Activated CD4-positive, CD25-positive, alpha-beta regulatory T cell (primary cell): ENCODE data around the gene PIK3CG.
"Not testable (repeated sequence)": the region's sequence is repeated elsewhere in the genome, so short reads cannot be mapped to it uniquely, and the experiment has no call there.

Experiments used
- DNase-seq, 4 experiments: peaks; one replicate each; lab custom pipeline; 2025; lab: John Stamatoyannopoulos, UW

PIK3CG gene

GRCh38 chr7:106887421-106887820 lies 22.3 kb downstream of the PIK3CG start:
- no peak for DNase-seq

- no peak for DNase-seq
Observed at GRCh38 chr7:106888204-106888603, 23.1 kb downstream of the PIK3CG start.

GRCh38 chr7:106890952-106891351 lies 25.9 kb downstream of the PIK3CG start:
- DNase-seq = no peak

GRCh38 chr7:106891548-106892410 lies 26.7 kb downstream of the PIK3CG start:
- DNase-seq = no peak

GRCh38 chr7:106893591-106893990 lies 28.5 kb downstream of the PIK3CG start:
- no peak for DNase-seq

GRCh38 chr7:106895246-106895864 lies 30.3 kb downstream of the PIK3CG start:
- no peak for DNase-seq

DNA sequence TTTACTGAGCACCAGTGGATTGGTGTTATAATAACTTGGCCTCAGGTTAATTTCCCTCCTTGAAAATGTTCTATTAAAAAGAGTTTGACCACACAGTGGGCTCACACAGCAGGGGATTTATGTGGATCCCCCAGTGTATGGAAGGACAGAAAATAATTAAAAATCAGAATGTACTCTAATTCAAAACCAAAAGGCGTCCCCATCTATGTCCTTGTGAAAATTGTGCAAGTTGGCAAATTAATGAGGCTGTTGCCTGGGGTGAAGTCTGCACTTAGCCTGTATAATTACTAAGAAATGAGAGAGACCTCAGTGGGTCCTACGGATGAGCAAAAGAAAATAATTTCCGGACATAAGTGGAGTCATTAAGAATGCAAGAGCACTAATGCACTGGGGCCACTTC lies 31.1 kb downstream of the PIK3CG start:
- DNase-seq = no peak

DNA sequence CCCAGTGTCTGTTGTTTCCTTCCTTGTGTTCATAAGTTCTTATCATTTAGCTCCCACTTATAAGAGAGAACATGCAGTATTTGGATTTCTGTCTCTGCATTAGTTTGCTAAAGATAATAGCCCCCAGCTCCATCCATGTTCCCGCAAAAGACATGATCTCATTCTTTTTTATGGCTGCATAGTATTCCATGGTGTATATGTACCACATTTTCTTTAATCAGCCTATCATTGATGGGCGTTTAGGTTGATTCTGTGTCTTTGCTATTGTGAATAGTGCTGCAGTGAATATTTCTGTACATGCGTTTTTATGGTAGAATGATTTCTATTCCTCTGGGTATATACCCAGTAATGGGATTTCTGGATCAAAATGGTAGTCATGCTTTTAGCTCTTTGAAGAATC lies 32.5 kb downstream of the PIK3CG start:
- not testable (repeated sequence) for DNase-seq

GRCh38 chr7:106898967-106899366 lies 33.9 kb downstream of the PIK3CG start:
- not testable (repeated sequence) for DNase-seq

DNA sequence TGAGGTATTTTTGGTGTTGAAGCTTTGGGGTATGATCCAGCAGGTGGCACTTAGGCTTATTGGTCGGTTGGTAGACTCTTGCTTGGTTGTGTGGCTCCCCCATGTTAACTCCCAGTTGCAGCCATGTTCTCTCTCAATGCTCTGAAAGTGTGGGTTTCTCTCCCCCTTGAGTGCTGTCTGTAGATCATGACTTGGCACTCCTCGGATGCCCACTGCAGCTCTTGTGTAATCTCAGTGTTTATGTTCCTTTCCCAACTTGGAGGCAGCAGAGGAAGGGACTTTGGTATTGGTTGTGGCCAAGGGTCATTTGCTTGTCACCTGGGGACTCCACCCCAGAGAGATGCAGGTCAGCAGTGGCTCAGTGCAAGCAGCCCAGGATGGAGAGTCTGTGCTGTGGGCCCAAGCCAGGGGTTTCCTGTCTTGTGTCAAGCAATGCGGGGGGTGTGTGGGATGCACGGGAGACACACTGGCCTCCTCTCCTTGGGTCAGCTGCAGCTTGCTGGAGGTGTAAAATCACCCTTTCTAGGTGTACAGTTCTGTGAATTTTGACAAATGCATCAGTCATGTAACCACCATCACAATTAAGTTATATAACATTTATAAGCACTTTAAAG lies 36.9 kb downstream of the PIK3CG start:
- no peak for DNase-seq

DNA sequence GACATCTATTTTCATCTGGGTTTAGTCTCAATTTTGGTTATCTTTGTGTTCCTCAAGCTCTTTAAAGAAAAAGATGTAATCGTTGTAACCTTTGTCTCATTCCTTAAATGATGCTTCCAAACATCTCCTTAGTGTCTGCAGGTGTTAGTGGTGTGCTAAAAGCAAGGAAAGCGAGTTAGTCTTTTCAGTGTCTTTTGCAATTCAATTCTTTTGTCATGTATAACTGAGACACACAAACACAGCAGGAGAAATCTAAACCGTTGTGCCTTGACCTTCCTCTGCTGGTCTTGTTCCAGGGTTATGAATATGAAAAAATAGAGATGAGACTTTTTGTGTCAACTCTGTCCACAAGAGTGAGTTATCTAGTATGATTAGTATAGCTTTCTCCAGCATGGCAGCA lies 40.7 kb downstream of the PIK3CG start:
- no peak for DNase-seq

DNA sequence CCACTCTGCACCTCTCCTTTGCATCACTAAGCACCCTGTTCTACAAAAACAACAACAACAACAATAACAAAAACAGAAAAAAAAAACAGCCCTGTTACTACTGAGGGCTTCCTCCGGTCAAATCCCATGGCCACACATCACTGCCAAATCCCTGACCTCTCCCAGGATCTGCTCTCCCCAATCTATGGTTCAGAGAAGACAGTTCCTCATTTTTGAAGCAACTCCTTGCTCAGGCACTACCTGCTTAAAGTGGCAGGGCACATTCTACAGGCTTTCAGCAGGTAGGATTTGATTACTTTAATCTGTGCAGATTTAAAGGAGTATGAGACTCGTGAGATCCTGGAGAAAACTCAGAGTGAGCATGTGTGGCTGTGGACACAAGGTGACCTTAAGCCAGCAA lies 46.9 kb downstream of the PIK3CG start:
- DNase-seq = no peak

GRCh38 chr7:106914018-106914607 lies 49.0 kb downstream of the PIK3CG start:
- no peak for DNase-seq

GRCh38 chr7:106915407-106915806 lies 50.3 kb downstream of the PIK3CG start:
- no peak for DNase-seq

GRCh38 chr7:106915873-106916272 lies 50.8 kb downstream of the PIK3CG start:
- DNase-seq = no peak

DNA sequence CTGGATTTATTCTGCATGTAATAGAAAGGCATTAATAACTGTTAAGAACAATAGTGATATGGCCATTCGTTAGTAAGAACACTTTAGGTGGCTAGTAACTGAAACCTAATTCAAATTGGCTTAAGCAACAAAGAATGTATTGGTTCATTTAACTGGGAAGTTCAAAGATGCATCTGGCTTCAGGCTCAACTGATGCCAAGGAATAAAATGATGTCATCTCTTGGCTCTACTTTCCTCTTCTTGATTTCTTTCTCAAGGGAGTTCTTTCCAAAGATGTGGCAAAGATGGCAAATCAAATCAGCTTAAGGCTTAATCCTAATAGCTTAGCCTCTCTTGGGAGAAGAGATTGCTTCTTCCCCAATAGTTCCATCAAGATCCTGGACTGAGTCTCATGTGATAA lies 51.6 kb downstream of the PIK3CG start:
- no peak for DNase-seq

DNA sequence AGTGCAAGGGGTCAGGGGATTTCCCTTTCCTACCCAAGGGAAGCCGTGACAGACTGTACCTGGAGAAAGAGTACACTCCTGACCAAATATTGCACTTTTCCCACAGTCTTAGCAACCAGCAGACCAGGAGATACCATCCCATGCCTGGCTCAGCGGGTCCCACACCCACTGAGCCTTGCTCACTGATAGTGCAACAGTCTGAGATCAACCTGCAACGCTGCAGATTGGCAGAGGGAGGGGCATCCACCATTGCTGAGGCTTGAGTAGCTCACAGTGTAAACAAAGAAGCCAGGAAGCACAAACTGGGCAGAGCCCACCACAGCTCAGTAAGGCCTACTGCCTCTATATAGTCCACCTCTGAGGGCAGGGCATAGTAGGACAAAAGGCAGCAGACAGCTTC lies 53.9 kb downstream of the PIK3CG start:
- no peak for DNase-seq

DNA sequence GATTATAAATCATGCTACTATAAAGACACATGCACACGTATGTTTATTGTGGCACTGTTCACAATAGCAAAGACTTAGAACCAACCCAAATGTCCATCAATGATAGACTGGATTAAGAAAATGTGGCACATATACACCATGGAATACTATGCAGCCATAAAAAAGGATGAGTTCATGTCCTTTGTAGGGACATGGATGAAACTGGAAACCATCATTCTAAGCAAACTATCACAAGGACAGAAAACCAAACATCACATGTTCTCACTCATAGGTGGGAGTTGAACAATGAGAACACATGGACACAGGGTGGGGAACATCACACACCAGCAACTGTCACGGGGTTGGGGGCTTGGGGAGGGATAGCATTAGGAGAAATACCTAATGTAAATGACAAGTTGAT lies 59.4 kb downstream of the PIK3CG start:
- not testable (repeated sequence) for DNase-seq

- no peak for DNase-seq
Observed at GRCh38 chr7:106926892-106927291, 61.8 kb downstream of the PIK3CG start.

DNA sequence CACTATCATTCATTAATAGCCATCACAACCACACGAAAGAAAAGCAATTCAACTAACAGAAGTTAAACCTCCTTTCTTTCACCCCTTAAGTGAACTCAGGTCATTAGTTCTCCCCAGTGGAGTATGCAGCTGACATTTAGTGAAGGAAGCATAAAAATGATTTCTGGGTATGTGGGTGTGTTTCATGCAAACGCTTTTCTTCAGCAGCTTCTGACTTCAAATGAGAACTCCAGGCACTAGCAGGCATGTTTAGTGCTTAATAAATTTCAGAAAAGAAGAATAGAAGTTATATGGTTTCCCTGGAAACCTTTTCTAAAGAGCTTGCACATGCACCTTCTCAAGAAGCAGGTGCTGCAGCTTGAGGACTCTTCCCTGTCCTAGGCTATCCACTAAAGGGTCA lies 62.5 kb downstream of the PIK3CG start:
- no peak for DNase-seq

DNA sequence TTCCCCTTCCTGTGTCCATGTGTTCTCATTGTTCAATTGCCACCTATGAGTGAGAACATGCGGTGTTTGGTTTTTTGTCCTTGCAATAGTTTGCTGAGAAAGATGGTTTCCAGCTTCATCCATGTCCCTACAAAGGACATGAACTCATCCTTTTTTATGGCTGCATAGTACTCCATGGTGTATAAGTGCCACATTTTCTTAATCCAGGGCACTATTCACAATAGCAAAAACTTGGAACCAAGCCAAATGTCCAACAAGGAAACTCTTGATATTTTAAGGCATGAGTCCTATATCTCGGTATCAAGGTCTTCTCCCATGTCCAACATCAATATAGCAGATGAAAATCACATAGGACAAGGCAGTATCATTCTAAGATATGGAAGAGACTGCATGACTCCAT lies 64.5 kb downstream of the PIK3CG start:
- not testable (repeated sequence) for DNase-seq

- no peak for DNase-seq
Observed at GRCh38 chr7:106936236-106936635, 71.2 kb downstream of the PIK3CG start.

DNA sequence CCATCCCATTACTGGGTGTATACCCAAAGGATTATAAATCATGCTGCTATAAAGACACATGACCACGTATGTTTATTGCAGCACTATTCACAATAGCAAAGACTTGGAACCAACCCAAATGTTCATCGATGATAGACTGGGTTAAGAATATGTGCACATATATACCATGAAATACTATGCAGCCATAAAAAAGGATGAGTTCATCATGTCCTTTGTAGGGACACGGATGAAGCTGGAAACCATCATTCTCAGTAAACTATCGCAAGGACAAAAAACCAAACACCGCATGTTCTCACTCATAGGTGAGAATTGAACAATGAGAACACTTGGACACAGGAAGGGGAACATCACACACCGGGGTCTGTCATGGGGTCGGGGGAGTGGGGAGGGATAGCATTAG lies 73.0 kb downstream of the PIK3CG start:
- DNase-seq = not testable (repeated sequence)
